Endothelial cell (in vitro differentiated cells): ENCODE results near the gene CKM. TPM values are rescaled to one million over a fixed set of nuclear protein-coding genes. Genes with fewer than 3 reads are reported as not detected.

Experiments
- DNase-seq: peaks from one replicate; pipeline ENCODE4 v3.0.0; 2021; ENCODE audit warnings: low spot score
- H3K27ac Mint-ChIP-seq: one replicate; pipeline ENCODE4 v1.8.0; 2021; ENCODE audit warnings: mixed read lengths, inconsistent platforms; ENCODE audit not compliant: unreplicated experiment
- H3K27me3 Mint-ChIP-seq: one replicate; pipeline ENCODE4 v1.8.0; 2021; ENCODE audit warnings: mild to moderate bottlenecking, moderate library complexity, mixed read lengths, inconsistent platforms; ENCODE audit not compliant: unreplicated experiment
- H3K36me3 Mint-ChIP-seq: one replicate; pipeline ENCODE4 v1.8.0; 2021; ENCODE audit warnings: mild to moderate bottlenecking, low read depth, mixed read lengths, inconsistent platforms; ENCODE audit not compliant: unreplicated experiment
- H3K4me1 Mint-ChIP-seq: one replicate; pipeline ENCODE4 v1.8.0; 2021; ENCODE audit warnings: mild to moderate bottlenecking, mixed read lengths, inconsistent platforms; ENCODE audit not compliant: unreplicated experiment
- H3K4me3 Mint-ChIP-seq: one replicate; pipeline ENCODE4 v1.8.0; 2021; ENCODE audit warnings: mild to moderate bottlenecking, mixed read lengths, inconsistent platforms; ENCODE audit not compliant: unreplicated experiment
- H3K9me3 Mint-ChIP-seq: one replicate; pipeline ENCODE4 v1.8.0; 2021; ENCODE audit warnings: mixed read lengths, inconsistent platforms; ENCODE audit not compliant: unreplicated experiment
- total RNA-seq: library from RNA; stranded (reverse); fragmentation: NEBNext Ultra II Directional; extraction: Animal tissue kit (Norgen Biotek cat#: 25700); gene quantifications from one replicate; pipeline ENCODE4 v1.2.1, GENCODE V29; 2021; ENCODE audit not compliant: unreplicated experiment
- TF ChIP-seq, protein P1 (sequence below): fragments of 200-600 bp; sonication (generic); IDR thresholded peaks from one replicate; pipeline ENCODE4 v1.5.0; 2021; ENCODE audit warnings: antibody characterized with exemption; ENCODE audit not compliant: unreplicated experiment

CKM gene
- total RNA-seq, 1 donor from 2014 or later: not detected

DNA sequence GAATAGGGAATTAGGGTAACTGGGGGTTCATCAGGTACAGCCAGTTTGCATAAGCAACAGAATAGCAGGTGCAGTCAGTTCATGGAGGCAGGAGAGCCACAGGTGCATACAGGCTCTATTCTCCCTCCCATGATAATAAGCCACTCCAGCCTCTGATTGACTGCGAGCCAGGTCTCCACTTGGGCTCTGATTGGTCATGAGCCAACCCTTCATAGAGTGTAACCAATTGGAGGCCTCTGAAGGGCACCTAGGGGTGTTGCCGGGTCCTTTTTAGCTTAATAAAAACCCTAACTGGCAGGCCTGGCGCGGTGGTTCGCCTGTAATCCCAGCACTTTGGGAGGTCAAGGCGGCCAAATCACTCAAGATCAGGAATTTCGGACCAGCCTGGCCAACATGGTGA lies 8.7 kb upstream of the CKM start:
- DNase-seq: no peak
- no peak overlapping the region for H3K4me3 Mint-ChIP-seq
- no peaks in the 10 kb centered on the region for H3K4me1 Mint-ChIP-seq
- TF ChIP-seq, protein P1, sequence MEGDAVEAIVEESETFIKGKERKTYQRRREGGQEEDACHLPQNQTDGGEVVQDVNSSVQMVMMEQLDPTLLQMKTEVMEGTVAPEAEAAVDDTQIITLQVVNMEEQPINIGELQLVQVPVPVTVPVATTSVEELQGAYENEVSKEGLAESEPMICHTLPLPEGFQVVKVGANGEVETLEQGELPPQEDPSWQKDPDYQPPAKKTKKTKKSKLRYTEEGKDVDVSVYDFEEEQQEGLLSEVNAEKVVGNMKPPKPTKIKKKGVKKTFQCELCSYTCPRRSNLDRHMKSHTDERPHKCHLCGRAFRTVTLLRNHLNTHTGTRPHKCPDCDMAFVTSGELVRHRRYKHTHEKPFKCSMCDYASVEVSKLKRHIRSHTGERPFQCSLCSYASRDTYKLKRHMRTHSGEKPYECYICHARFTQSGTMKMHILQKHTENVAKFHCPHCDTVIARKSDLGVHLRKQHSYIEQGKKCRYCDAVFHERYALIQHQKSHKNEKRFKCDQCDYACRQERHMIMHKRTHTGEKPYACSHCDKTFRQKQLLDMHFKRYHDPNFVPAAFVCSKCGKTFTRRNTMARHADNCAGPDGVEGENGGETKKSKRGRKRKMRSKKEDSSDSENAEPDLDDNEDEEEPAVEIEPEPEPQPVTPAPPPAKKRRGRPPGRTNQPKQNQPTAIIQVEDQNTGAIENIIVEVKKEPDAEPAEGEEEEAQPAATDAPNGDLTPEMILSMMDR: no peak
- H3K27me3 Mint-ChIP-seq: peaks cover 4% of the 10 kb centered on the region
- H3K9me3 Mint-ChIP-seq: no peaks in the 10 kb centered on the region
- no peaks in the 10 kb centered on the region for H3K36me3 Mint-ChIP-seq
- H3K27ac Mint-ChIP-seq: no peak overlapping the region

DNA sequence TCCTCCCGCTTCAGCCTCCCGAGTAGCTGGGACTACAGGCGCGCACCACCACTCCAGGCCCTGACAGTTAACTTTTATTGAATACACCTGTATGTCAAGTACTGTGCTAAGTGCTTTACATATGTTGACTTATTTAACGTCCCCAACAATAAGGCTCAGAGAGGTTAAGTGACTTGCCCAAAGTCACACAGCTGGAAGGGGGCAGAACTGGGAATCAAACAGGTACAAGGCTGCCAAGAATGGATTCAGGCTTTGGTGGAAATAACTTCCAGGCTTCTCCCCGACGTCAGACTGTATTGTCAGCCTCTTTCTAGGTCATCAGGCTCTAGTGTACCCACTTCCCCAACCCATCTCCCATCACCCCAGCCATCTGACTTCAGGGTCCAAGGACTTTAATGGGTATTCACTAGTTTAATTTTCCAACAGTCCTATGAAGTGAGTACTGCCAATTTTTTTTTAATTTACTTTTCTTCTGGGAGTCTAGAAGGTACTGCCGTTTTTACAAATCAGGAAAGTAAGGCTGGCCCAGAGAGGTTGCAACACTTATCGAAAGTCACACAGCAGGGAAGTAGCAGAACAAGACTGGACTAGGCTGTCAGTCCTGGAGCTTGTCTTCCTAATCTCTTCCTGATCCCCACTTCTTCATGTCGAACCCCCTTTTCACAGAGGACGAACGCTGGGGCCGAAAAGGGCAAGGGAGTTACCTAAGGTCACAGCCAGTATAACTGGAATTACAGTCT lies 4.9 kb upstream of the CKM start:
- no peaks in the 10 kb centered on the region for H3K36me3 Mint-ChIP-seq
- H3K9me3 Mint-ChIP-seq: no peaks in the 10 kb centered on the region
- TF ChIP-seq, protein P1: no peak
- H3K4me1 Mint-ChIP-seq: no peaks in the 10 kb centered on the region
- peaks cover 11% of the 10 kb centered on the region for H3K27me3 Mint-ChIP-seq
- H3K4me3 Mint-ChIP-seq: no peak overlapping the region
- DNase-seq: no peak
- no peak overlapping the region for H3K27ac Mint-ChIP-seq

DNA sequence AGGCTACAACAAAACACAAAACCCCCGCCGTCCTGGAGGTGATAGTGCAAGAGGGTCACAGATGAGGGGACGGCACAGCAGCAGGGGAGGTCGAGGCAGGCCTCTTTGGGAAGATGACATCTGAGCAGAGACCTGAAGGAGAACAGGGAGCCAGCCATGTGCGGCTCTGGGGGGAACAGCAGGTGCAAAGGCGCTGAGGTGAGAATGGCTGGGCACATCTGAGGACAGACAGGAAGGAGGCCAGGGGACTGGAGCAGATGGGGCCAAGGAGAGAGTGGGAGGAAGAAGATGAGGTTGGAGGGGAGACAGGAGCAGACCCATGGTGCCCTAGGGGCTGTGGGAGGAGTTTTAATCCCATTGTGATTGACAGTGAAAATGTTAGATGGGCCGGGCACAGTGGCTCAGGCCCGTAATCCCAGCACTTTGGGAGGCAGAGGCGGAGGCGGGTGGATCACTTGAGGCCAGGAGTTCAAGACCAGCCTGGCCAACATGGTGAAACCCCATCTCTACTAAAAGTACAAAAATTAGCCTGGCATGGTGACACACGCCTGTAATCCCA lies 1.8 kb upstream of the CKM start:
- H3K27me3 Mint-ChIP-seq: peaks cover 11% of the 10 kb centered on the region
- H3K4me3 Mint-ChIP-seq: no peak overlapping the region
- no peaks in the 10 kb centered on the region for H3K36me3 Mint-ChIP-seq
- H3K27ac Mint-ChIP-seq: no peak overlapping the region
- DNase-seq: no peak
- TF ChIP-seq, protein P1: no peak
- no peaks in the 10 kb centered on the region for H3K4me1 Mint-ChIP-seq
- H3K9me3 Mint-ChIP-seq: no peaks in the 10 kb centered on the region

DNA sequence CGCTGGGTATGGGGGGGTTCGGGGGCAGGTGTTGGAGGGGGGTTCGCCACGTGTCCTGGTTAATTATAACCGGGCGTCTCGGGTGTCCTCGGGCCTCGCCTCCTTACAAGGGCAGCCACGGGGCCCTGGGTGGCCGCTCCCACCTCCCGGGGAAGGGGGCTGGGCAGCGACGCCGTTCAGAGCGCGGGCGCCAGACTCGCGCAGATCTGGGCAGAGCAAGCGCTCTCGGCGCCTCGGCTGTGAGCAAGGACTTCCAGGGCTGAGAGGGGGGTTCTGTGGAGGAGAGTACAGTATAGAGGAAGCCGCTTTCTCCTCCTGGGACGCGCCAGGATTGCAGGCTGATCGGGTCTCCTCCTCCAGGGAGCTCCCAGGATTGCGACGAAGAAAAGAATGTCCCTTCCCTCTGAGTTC lies 1.0 kb upstream of the CKM start:
- no peak for DNase-seq
- no peaks in the 10 kb centered on the region for H3K36me3 Mint-ChIP-seq

DNA sequence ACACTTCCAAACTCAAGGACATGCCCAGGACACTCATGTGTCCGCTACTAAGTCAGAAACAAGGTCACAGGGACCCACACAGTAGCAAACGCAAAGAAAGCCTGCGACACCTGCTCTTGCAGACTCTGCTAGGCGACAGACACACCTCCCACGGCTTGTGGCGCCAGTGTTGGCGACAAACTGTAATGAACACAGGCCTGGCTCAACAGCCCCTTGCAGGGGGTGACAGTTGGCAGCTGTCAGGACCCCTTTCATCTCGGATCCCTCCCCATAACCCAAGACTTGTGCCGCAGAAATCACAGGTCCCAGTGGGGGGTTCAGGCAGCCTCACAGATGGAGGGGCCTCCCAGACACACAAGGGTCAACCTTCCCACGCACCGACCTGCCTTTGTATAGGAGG lies 364 bp downstream of the CKM start:
- no peak overlapping the region for H3K27ac Mint-ChIP-seq
- no peak for DNase-seq

More for the DNA sequence above, 1.0 kb upstream of the CKM start:
- no peak overlapping the region for H3K4me3 Mint-ChIP-seq
- no peaks in the 10 kb centered on the region for H3K9me3 Mint-ChIP-seq
- H3K4me1 Mint-ChIP-seq: no peaks in the 10 kb centered on the region
- H3K27me3 Mint-ChIP-seq: peaks cover 11% of the 10 kb centered on the region
- TF ChIP-seq, protein P1: no peak
- no peak overlapping the region for H3K27ac Mint-ChIP-seq

More for the DNA sequence above, 364 bp downstream of the CKM start:
- Mint-ChIP-seq H3K4me3 (peak overlapping the region; percentile 42), H3K36me3 (no peaks in the 10 kb centered on the region), H3K4me1 (no peaks in the 10 kb centered on the region), H3K9me3 (no peaks in the 10 kb centered on the region), H3K27me3 (peaks cover 14% of the 10 kb centered on the region)
- TF ChIP-seq, protein P1: no peak
